Nucleus accumbens (tissue), 56 donors: ENCODE data around the gene FN3KRP.

Experiments
- DNase-seq, 56 donors: peaks; one replicate each; lab custom pipeline; 2025; lab: John Stamatoyannopoulos, UW

The FN3KRP gene

DNA sequence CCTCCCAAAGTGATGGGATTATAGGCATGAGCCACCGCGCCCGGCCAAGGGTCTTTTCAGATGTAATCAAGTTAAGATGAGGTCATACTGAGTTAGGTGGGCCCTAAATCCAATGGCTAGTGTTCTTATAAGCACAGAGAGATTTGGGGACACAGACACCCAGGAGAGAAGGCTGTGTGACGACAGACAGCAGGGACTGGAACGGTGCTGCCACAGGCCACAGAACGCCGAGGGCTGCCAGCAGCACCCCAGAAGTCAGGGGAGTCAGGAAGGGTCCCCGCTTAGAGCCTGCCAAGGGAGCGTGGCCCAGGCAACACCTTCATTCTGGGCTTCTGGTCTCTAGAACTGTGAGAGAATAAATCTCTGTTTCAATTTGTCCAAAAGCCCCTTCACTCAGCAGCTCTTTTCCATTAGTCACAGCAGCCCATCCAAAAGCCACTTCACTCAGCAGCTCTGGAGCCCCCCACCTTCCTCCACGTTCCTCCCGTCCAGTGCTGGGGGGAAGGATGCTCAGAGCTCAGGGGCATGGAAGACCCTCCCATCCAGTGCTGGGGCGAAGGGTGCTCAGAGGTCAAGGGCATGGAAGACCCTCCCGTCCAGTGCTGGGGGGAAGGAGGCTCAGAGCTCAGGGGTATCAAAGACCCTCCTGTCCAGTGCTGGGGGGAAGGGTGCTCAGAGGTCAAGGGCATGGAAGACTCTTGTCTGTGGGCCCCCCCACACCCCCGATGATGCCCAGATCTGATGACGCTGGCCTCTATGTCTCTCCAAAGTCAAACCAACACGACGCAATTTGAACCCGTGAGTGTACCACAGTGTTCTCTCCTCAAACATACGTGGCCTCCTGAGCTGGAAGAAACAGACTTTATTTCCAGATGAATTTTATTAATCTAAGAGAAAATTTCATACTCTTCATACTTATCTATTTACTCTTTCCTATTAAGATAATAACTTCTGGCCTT, 29.9 kb upstream of the FN3KRP start:
- DNase-seq = no peak

DNA sequence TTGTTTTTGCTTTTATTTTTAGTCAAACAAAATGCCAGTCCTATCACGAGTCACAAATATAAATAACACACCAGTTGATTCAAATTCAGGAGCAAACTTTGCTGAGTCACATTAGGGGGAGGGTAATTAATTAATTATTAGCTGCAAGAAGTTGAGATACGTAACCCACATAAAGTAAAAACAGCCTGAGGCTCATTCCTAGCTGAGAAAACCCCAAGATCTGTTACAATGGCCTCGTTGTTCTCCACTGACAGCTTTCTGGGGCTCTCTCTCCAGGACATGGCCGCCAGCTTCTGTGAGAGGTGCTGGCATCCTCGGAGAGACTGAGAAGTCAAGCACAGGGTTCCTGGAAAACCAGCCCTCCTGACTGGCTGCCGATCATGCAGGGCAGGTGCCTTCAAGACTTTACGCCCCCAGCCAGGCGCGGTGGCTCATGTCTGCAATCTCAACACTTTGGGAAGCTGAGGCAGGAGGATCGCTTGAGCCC, 29.1 kb upstream of the FN3KRP start:
- peak in 38 of 56 donors; percentile 23 to 70 (median 49) for DNase-seq

DNA sequence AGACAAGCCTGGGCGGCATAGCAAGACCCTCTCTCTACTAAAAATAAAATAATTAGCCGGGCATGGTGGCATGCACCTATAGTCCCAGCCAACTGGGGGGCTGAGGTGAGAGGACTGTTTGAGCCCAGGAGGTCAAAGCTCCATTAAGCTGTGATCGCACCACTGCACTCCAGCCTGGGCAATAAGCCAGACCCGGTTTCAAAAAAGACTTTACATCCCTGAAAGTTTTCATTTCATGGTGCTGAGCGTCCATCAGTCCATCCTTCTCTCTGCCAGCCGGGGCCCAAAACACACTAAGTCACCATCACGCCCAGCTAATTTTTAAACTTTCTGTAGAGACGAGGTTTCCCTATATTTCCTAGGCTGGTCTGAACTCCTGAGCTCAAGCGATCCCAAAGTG, 28.6 kb upstream of the FN3KRP start:
- no peak for DNase-seq

DNA sequence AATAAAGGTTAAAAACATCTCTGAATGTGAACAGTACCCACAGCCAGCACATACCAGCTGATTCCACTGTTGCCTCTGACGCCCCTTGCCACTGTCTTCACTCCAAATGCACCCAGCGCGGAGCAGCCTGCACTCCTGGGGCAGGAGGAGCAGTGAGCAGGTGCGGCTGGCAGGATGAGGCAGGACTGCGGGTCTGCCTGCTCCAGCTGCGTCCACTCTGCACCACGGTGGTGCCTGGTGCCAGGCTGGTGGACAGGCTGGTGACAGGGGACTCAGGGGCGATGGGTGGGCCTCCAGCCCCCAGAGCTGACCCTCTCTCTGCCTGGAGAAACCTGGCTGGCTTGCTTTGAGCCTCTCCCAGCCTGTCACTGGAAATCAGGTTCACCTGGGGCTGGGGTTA, 27.4 kb upstream of the FN3KRP start:
- DNase-seq = no peak

DNA sequence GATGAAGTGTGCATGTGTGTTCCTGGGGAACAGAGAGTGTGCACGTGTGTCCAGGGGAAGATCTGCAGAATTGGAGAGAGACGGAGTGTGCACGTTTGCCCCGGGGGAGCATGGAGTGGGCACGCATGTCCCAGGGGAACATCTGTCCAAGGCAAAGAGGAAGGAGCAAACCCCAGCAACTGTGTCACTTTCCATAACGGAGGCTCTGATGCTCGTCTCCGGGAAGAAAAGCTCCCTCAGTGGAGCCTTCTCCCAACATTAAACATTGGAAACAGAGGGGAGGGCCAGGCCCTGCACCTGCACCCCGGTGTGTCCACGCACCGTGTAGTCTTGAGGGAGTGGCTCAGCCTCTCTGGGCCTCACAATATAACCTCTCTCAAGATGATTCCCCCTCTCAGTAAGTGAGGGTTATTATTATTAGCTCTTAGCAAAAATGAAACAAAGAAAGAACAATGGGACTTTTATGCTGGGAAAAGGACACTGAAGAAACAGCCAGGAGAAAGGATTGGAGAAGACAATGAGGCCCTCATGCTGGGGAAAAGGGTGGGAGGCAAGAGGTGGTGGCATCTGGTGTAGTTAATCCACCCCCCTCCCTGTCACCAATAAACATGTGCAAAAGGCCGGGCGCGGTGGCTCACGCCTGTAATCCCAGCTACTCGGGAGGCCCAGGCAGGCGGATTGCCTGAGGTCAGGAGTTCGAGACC, 25.6 kb upstream of the FN3KRP start:
- DNase-seq = peak in 44 of 56 donors; percentile 20 to 72 (median 60)

DNA sequence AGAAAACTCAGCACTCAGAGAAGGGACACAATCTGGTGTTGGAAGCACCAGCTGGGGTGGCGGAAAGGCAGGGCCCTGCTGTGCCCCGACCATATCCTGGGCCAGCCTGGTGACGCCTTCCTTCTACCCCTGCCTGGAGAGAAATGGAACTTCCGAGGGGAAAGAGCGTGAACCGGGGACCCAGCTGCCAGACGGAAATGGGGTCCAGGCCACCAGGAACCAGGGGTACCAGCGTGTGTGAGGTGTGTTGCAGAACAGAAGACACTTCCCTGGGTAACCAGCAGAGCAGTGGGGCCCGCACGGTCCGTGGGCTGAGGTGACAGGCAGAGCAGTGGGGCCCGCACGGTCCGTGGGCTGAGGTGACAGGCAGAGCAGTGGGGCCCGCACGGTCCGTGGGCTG, 24.8 kb upstream of the FN3KRP start:
- no peak for DNase-seq

DNA sequence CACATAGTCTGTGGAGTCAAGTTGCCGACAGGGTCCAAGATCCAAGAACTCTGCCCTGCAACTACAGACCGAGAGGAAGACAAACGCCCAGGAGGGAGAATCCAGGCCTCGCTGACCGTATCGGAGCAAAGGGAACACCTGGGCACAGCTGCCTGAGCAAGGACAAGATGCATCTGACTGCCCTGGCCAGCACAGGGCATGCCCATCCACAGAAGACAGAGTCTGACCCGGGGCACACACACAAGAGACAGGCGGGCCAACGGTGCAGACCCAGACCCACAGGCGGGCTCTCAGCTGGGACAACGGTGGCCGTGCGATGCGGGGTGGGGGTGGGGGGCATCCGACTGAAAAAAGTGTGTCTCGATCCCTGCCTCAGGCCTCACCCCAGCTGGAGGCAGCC, 24.2 kb upstream of the FN3KRP start:
- DNase-seq = no peak

DNA sequence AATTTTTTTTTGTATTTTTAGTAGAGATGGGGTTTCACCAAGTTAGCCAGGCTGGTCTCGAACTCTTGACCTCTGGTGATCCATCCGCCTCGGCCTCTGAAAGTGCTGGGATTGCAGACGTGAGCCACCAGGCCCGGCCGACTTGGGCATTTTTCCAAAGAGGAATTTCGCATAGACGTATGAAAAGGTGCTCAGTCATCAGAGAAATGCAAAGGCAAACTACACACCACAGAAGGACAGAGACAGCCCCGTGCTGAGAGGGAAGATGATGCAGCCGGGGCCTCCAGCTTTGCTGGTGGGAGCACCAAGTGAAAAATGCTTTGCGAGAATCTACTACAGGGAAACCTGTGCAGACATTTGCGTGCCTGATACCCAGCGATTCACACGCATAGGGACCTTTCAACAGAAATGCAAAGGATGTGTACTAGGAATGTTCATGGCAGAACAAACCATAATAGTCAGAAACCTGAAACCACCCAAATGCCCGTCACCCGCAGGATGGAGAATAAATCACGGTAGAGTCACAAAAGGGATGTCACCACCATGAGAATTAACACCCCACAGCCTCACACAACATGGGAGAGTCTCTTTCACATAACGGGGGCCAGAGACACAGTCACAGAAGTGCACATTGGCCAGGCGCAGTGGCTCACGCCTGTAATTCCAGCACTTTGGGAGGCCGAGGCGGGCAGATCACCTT, 23.2 kb upstream of the FN3KRP start:
- DNase-seq = no peak

DNA sequence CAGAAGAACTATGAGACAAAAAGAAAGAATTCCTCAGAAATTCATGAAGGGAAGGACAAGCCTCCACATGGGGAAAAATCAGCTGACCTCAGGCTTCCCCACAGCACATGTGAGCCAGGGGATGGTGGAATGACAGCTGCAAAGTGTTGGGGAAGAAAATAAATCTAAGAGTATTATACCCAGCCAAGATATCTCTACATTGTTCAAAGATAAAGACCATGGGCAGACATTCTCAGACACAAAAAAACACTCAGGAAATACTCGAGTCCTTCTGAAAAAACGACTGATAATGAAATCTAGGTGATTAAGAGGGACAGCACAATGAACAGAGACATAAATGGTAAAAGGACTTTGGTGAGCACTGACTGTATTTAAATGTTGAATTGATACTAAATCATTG, 21.9 kb upstream of the FN3KRP start:
- DNase-seq = no peak

DNA sequence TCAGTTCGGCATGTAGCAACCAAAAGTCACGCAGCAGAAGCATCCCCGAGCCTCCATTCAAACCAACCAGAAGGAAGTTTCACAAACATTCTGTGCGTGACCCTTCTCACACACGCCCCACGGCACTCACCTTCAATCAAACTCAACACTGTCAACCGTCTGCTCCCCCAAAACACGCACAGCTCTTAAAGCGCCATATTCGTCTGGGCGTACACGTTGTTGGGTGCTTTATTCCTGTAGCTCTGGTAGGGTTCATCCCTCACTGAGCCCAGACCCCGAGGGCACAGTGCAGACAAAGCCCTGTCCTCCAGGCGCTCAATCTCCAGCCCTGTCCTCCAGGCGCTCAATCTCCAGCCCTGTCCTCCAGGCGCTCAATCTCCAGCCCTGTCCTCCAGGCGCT, 20.2 kb upstream of the FN3KRP start:
- DNase-seq = no peak

DNA sequence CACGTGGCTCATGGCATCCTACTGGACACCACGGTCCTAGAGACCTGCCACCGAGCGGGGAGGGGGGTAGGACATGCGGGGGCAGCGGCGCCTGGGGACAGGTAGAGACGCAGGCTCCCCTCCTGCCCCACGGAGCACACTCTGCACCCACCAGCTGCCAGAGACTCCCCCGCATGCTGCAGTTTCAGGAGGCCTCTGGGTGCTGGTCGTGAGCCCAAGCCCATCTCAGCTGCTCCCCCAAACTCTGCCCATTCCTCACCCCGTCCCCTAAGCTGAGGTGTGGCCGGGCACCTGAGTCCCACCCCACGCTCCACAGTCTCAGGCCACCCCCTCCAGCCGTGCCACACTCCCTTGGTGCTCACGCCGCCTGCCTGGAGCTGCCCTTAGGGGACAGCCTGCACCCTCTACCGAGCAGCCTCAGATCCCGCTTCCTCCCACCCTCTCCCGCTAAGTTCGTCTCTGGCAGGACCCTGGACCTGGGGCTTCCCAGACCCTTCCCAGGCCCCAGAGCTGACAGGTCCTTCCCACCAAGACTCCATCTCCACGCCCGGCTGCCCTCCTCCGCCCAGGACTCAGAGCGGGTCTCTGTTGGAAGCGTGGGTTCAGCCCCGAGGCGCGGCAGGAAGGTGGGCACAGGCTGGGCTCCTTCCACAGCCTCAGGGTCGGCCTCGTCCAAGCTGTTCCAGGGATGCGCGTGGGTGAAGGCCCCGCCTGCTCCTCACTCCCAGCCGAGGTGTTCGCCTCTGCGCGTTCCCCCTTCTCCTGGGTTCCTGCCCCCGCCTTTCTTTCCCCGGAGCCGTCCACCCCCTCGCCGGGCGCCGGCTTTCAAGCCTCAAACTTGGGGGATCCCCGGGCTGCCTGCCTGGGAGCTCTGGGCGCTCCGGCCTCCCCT, 19.3 kb upstream of the FN3KRP start:
- peak in 32 of 56 donors; percentile 8 to 76 (median 42) for DNase-seq

DNA sequence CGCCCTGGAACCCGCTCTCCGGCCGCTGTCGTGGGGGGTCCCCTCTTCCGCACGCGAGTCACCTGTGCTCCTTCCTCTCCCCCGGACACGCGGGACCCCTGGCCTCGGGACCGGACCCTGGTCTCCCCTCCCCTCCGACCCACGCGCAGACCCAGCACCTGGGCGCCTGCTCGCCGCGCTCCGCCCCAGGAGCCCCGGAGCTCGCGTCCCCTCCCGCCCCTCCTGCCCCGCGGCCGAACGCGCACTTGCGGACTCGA, 18.8 kb upstream of the FN3KRP start:
- DNase-seq = no peak

DNA sequence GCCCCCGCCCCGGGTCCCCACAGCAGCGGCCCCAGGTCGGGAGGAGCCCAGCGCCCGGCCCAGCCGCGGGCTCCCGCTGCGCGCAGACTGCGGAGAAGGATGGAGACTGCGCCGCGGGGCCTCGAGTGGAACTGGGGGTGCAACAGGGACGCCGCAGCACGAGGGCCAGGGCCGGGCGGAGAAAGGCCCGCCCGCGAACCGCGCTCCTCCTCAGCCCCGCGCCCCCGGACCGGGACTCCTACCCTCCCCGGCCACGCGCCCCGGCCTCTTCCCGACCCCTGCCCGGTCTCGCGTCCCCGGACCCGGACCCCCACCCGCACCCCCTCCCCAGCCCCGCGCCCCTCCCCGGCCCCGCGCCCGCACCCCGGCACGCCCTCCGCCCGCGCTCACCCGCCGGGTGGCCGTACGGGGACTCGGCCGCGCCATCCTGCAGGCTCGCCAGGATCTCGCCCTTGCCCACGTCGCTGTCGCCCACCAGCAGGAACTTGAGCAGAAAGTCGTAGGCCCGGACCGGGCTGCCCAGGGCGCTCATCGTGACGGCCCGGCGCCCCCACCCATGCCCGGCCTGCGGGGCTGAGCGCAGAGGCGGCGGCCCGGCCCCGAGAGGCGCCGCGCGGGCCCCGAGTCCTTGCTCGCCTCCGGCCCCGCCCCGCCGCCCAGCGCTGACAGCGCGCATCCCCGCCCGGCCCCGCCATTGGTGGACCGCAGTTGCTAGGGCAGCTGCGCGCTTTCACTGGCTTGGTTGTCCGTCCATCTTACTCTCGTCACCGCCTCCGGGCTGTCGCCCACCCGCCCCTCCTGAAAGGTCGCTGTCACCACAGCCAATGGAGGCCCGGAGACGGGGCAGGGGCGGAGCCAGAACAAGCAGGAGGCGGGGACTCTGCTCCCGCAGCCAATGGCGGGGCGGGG, 18.2 kb upstream of the FN3KRP start, which contains the start of gene RAB40B:
RAB40B (minus strand) TSS at position 634 of the 909 bp plus-strand sequence; CDS start at position 532, 102 bp downstream.
- DNase-seq = peak; percentile 92 to 100 (median 99)

DNA sequence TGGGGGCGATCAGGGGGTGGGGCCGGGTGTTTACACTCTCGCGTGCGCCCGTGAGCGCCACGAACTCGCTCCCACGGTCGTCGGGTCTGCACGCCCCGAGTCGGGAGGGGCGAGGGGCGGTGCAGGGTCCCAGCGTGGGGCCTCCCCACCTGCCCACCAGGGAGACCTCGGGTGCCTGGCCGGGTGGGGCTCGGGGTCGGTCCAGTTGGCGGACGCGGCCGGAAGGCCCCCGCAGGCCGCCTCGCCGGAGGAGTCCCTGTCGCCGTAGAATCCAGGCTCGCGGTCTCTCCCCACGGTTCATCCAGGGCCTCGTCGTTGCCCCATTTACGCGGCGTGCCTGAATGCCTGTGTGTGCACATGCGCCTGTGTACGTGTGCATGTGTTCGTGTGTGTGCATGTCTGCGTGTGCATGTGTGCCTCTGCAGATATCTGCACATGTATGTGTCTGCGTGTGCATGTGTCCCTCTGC, 17.5 kb upstream of the FN3KRP start:
- no peak for DNase-seq

DNA sequence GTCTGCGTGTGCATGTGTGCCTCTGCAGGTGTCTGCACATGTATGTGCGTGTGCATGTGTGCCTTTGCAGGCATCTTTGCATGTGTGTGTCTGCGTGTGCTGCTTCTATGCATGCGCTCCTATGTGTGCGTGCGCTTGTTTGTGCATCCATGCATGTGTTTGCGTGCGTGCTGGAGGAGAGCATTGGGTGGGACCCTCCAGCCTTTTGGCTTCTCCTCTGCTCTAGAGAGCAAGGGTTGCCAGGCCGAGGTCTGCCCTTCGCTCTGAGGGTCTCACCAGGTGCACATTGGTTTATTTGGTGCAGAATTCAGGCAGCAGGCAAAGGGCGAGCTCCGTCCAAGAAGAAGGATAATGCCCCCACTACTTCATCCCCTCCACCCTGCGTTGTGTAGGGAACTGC, 17.0 kb upstream of the FN3KRP start:
- no peak for DNase-seq

DNA sequence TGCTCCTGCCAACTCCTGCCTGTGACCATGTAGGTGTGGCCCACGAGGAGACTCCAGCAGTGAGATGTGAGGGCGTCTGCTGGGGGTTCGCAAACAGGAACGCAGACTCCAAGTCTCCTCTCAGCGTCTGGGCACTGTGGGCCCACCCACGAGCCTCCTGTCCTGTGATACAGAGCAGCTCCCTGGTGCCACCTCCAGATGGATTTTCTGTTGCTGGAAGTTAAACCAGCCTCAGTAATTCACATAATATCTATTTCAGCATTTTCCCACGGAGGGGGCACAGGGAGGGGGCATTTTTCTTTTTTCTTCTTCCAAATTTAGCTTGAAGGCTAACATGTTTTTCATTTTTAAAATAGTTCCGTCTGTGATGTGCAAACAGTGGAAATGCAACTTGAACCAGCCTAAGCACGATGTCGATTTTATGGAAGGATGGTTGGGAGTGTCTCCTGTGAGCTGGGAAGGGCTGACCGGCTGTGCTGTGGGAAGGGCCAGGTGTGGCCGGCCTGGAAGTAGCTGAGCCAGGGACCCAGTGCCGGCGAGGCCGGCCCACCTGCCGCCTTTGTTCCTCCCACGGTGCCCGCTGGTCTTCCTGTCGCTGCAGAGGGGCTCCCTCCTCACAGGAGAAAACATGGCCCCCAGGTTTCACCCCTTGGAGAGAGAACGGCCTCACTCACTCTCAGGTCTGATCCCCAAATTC, 14.1 kb upstream of the FN3KRP start:
- DNase-seq = peak in 2 of 56 donors; percentile 15 to 37

DNA sequence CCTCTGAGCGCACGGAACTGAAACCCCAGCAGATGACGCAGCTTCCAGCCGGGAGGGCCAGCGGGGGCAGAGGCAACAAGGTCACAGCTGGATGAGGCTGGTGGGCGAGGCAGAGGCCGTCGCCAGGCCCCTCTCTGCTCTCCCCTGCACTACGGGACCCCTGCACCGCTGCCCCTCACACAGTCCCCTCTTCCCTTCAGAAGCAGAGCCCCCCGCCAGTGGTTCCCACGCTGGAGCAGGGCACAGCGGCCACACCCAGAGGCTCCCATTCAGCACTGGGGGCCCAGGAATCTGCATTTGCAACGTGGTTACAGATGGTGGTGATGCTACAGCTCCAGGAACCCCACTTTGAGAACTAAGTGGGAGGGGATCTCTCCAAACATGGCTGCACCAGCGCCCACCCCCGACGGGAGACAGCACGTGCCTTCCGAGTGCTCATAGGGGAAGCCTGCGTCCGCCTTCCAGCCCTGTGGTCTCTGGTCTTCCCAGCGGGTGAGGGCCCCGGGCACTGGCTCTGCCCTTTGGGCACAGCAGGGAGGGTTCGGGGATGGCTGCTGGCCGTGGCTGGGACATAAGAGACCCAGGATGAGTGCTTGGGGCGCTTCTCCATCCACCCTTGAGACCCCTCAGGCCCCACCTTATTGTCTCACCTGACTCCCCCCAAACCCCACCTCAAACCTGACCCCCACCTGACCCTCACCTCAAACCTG, 13.3 kb upstream of the FN3KRP start:
- no peak for DNase-seq
